GM19193 (cell line): ENCODE measurements around the gene BTC.

ENCODE experiments used
- POLR2A ChIP-seq: IDR thresholded peaks from 4 replicates; pipeline ENCODE4 v1.6.1; 2011; ENCODE audit not compliant: insufficient read depth, insufficient read length; ENCODE audit errors: extremely low read depth

Gene BTC, protein sequence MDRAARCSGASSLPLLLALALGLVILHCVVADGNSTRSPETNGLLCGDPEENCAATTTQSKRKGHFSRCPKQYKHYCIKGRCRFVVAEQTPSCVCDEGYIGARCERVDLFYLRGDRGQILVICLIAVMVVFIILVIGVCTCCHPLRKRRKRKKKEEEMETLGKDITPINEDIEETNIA

DNA sequence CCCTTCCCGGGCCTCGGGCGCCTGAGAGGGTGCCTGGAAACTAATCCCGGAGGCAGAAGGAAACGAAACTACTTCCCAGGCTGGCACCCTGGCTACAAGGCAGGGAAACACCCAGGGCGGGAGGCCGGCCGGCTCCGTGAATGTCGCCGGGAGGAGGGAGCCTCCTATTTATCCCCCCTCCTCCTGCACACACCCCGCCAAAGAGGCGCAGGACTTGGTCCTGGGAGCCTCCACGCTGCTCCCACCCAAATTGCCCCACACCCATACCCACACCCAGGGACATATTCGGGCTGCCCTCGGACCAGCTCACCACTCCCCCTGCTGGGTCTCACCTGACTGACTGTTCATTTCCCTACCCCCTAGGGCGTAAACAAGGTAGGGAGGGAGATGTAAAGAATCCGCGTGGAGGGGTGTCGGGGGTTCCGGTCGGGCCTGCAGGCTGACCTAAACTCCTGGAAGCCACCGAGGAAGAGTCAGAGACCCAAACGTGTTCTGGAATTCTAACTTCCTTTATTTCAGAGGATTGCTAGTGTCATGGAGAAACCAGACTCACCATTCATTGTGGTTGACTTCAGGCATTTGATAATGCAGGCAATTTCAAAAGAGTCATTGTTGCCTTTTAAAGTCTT lies at the start of gene BTC:
Gene BTC, minus strand, starts transcription at position 142 of the 629 bp plus-strand sequence. CDS start 198 bp downstream, outside the sequence.
- TF ChIP-seq POLR2A = no peak

GRCh38 chr4:74840936-74841509 lies 46.7 kb upstream of the BTC start:
- no peak for TF ChIP-seq POLR2A

DNA sequence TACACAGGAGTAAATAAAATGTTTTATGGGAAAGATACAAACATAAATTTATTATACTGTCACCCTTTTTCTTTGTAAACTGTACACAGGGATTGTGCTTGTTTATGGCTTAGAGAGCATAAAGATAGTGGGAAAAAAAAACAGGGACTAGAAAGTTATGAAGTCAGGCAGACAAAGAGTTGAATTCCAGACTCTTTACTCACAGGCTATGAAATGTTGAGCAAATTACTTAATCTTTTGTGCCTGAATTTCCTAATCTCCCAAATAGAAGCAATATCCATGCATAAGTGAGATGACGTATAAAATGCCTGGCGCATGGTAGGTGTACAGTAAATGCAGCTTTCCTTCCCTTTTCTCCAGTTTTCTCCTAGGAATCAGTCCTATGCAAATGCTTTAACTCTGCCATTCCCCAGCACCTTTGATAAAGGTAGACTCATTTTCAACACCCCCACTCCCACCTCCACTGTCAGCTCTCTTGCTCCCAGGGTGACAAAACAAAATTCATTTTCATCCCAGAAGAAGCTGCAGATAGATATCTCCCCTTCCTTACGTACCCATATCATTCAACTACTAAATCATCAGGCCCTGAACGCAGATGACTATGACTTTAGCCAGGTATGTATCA lies 44.5 kb upstream of the BTC start:
- no peak for TF ChIP-seq POLR2A

DNA sequence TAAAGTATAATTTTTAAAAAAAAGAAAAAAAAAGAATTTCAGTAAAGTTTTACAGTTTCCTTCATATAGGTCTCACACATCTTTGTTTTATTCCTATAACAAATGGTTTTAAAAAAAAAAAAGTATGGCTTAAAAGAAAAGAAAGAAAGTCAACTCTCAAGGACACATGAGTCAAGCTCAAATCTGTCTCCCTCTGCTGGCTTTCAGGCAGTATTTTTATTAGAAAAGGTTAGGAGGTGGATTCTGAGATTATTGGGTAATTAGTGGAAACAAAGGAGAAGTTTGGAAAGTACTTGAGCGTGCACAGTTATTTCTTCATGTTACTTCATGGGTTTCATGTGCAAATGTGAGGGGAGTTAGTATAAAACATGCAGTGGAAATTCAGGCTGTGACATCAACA lies 36.6 kb upstream of the BTC start:
- TF ChIP-seq POLR2A = no peak

- TF ChIP-seq POLR2A = no peak
Measured at GRCh38 chr4:74823194-74823593, 28.9 kb upstream of the BTC start.

DNA sequence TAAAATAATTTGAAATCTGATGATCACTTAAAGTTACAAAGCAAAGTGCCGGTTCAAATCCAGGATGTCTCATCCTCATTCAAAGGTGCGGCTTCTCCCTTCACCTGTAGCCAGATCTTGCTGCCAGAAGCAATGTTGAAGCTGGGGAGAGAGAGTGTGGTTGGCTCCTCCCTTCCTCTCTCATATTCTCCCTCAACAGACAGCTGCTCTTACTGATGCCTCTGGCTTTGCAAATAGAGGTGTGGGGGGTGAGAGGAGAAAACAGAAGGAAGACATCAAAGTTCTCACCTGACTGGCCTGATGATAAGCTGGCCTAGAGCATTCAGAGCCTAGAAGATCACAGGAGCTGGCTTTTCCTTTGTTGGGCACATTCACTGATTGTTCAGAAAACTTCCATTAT lies 28.3 kb upstream of the BTC start:
- TF ChIP-seq POLR2A = no peak

DNA sequence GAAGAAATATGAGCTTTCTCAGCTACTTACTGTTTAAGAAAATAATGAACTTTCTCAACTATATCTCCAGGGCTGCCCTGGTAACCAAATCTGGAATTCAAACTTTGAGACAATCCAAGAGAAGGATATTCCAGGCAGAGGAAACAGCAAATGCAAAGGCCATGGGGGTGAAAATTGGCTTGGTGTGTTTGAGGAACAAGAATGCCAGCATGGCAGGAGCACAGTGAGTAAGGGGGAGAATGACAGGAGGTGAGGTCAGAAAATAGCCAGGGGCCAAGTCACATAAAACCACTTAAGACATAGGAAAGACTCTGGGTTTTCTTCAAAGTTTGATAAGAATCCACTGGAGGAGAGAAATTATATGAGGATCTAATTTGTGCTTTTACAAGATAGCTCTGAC lies 27.2 kb upstream of the BTC start:
- no peak for TF ChIP-seq POLR2A

GRCh38 chr4:74814052-74814451 lies 19.7 kb upstream of the BTC start:
- no peak for TF ChIP-seq POLR2A

DNA sequence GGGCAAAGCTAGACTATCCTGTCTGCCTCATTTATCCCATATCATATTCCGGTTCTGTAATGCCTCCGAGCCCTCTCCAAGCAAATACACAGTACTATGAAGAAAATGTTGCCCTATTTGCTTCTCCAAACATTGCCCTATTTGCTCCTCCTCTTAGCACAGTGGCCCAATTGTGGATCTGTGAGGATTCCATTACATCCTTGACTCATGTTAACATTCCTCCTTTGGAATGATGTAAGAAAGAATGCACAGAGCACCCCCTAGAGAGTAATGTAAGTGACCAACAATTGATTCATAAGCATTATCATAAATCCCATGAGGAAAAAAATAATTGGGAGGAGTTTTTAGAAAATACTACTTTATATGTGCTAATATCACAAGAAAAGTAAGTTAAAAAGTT lies 11.3 kb upstream of the BTC start:
- no peak for TF ChIP-seq POLR2A

DNA sequence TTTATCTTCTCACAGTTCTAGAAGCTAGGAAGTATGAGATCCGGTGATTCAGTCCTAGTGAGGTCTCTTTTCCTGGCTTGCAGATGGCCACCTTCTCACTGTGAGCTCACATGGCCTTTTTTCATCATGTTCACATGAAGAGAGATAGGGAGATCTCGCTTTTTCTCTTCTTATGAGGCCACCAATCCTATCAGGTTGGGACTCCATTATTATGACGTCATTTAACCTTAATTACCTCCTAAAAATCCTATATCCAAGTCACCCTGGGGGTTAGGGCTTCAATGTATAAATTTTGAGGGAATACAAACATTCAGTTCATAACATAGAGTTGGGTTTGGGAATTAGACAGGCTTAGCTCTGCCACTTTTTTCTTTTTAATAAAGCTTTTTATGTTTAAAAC lies 6.0 kb upstream of the BTC start:
- no peak for TF ChIP-seq POLR2A

GRCh38 chr4:74796631-74797030 lies 2.3 kb upstream of the BTC start:
- no peak for TF ChIP-seq POLR2A

DNA sequence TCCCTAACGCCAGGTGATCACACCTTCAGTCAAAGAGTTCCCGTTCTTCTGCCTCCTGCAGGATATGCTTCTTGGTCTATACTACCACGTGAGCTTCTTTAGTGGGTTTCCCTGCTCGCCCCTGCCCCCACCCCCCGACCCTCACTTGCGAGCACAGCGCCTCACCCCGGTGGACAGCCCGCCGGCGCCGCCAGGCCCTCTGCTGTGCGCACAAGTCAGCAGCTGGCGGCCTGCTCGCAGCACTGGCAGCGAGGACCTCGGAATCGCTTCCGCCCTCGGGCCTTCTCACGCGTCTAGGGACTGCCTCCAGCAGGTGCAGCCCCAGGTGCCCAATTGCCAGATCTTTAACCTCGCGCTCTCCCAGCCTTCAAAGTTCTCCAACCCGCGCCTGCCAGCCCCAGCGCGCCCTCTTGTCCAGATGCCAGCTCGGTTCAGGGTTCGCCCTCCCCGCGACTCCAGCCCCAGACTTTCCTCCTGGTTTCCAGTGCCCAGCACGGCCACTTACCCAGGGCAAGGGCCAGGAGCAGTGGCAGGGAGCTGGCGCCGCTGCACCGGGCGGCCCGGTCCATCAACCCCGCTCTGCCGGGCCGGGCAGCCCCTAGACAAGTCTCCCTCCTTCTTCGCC lies 454 bp downstream of the BTC start:
- no peak for TF ChIP-seq POLR2A

DNA sequence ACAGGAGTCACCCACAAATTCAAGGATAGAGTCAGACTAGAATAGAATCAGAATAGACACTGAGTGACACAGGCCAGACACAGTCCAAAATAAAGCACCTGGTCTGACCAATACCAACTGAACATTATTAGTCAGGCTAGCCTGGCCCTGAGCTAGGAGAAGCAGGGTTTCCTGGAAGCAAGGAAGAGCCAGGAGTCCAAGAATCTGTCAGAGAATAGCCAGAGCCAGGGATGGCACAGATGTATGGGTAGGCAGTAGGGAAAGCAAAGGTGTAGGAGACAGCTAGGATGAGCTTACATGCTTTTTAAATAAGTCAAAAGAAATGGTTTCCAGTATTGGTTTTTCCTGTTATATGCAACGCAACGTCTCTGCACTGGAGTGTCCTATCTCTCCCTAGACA lies 3.7 kb downstream of the BTC start:
- TF ChIP-seq POLR2A = no peak

GRCh38 chr4:74789518-74789917 lies 4.8 kb downstream of the BTC start:
- no peak for TF ChIP-seq POLR2A

GRCh38 chr4:74777531-74777930 lies 16.8 kb downstream of the BTC start:
- TF ChIP-seq POLR2A = no peak

DNA sequence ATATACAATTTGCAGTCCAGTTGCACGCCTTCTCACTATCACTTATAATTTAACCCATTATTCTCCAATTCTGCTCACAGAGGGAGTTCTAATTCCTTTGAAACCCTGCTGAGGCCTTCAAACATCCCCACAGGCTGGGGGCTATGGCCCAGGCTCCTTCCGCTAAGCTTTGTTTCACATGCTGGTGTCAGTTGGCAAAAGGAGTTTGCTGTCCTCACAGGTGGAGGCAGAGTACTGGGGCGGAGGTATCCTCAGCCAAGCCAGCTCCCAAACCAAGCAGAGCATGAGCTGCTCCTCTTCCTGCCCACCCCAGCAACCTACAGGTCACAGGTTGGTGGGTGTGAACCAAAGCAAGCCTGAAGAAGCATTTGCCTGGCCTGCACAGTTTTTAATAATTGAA lies 21.5 kb downstream of the BTC start:
- TF ChIP-seq POLR2A = no peak

- TF ChIP-seq POLR2A = no peak
Measured at GRCh38 chr4:74772106-74772505, 22.2 kb downstream of the BTC start.
